HCT116 (cell line): ENCODE data around the gene SSU72. TPM values are rescaled to one million over a fixed set of nuclear protein-coding genes. Genes with fewer than 3 reads are reported as not detected.

Experiments
- ATAC-seq: fragments of 200-7000 bp; cut with Tn5 transposase; 2 replicates; pipeline ENCODE4 v1.9.1; 2020; ENCODE audit warnings: mild to moderate bottlenecking, moderate library complexity
- BruUV-seq: library from RNA; stranded (reverse); fragments of 400-500 nt; replicated peaks from 2 replicates; lab custom pipeline; 2021; lab: Mats Ljungman, UMichigan
- CTCF ChIA-PET: fragments of 300-600 bp; sonication (Branson Sonifier 250); formaldehyde crosslinking; loops from one replicate; lab custom pipeline; 2021; ENCODE audit warnings: antibody characterized with exemption; lab: Charles Lee
- POLR2A ChIA-PET: fragments of 300-600, 350-600 bp; sonication (Branson Sonifier 250); formaldehyde crosslinking; loops from one replicate; lab custom pipeline; 2021; ENCODE audit warnings: antibody characterized with exemption; lab: Charles Lee
- RAD21 ChIA-PET, 2 experiments: fragments of 300-600 bp; sonication (Branson Sonifier 250); formaldehyde crosslinking; loops; one replicate each; lab custom pipeline; 2023; ENCODE audit warnings: low total read pairs in 2 of 2; ENCODE audit not compliant: uncharacterized antibody in 2 of 2, unreplicated experiment in 2 of 2, low non-redundant PET in 1 of 2; lab: Charles Lee
- DNase-seq: peaks from one replicate; pipeline ENCODE4 v3.0.0-alpha.2; 2010; ENCODE audit warnings: low read depth, low spot score
- H2AFZ ChIP-seq: fragments of 200-600 bp; shearing (Covaris generic), sonication (generic); 2 replicates; pipeline ENCODE4 v1.6.1; 2017; ENCODE audit warnings: low read depth, mixed run types, mixed read lengths, antibody characterized with exemption, low read length; ENCODE audit not compliant: poor library complexity, severe bottlenecking
- H3K27ac ChIP-seq: 2 replicates; pipeline ENCODE4 v1.5.1; 2012; ENCODE audit warnings: low read depth, low read length
- H3K27me3 ChIP-seq: fragments of 200-600 bp; sonication (generic); 2 replicates; pipeline ENCODE4 v1.6.1; 2016; ENCODE audit warnings: mixed run types, low read length, mixed read lengths; ENCODE audit not compliant: insufficient read depth
- H3K36me3 ChIP-seq, 2 experiments: fragments of 200-500 bp in 1 of 2; fragments of 200-600 bp in 1 of 2; sonication (Bioruptor generic) in 1 of 2; sonication (generic) in 1 of 2; 2 replicates each; pipeline versions ENCODE4 v1.5.1 to v1.6.1; 2014 to 2016; ENCODE audit warnings: low read length in 2 of 2, inconsistent platforms in 1 of 2, mixed read lengths in 1 of 2, mixed run types in 1 of 2; ENCODE audit not compliant: insufficient read depth in 2 of 2, control insufficient read depth in 1 of 2
- H3K4me1 ChIP-seq, 2 experiments: fragments of 200-600 bp in 1 of 2; sonication (generic) in 1 of 2; 2 replicates each; pipeline versions ENCODE4 v1.5.1 to v1.6.1; 2012 to 2017; ENCODE audit warnings: low read length in 2 of 2, inconsistent platforms in 1 of 2, mild to moderate bottlenecking in 1 of 2, mixed read lengths in 1 of 2, mixed run types in 1 of 2, moderate library complexity in 1 of 2; ENCODE audit not compliant: insufficient read depth in 2 of 2, control insufficient read depth in 1 of 2
- H3K4me2 ChIP-seq: fragments of 200-600 bp; sonication (generic); 2 replicates; pipeline ENCODE4 v1.6.1; 2017; ENCODE audit warnings: mixed run types, low read length, mixed read lengths
- H3K4me3 ChIP-seq, 2 experiments: fragments of 200-600 bp in 1 of 2; sonication (generic) in 1 of 2; replicated peaks in 1 of 2; 2 replicates each; pipeline ENCODE4 v1.5.1; 2011 to 2016; ENCODE audit warnings: low read length in 2 of 2, control low read depth in 1 of 2, low read depth in 1 of 2, mild to moderate bottlenecking in 1 of 2, mixed read lengths in 1 of 2, mixed run types in 1 of 2
- H3K79me2 ChIP-seq: fragments of 200-600 bp; sonication (generic); 2 replicates; pipeline ENCODE4 v1.6.1; 2017; ENCODE audit warnings: mild to moderate bottlenecking, mixed run types, low read length, moderate library complexity, mixed read lengths; ENCODE audit not compliant: insufficient read depth
- H3K9ac ChIP-seq: fragments of 200-600 bp; sonication (generic); 2 replicates; pipeline ENCODE4 v1.6.1; 2016; ENCODE audit warnings: low read length, mixed read lengths
- H3K9me2 ChIP-seq: fragments of 200-600 bp; sonication (generic), shearing (Covaris generic); 2 replicates; pipeline ENCODE4 v1.6.1; 2017; ENCODE audit warnings: mixed run types, mild to moderate bottlenecking, moderate library complexity; ENCODE audit not compliant: insufficient read depth
- H3K9me3 ChIP-seq, 2 experiments: fragments of 200-500 bp in 1 of 2; fragments of 200-600 bp in 1 of 2; sonication (Bioruptor generic) in 1 of 2; sonication (generic) in 1 of 2; 2 replicates each; pipeline ENCODE4 v1.6.1; 2014 to 2017; ENCODE audit warnings: low read length in 2 of 2, mixed read lengths in 2 of 2, inconsistent platforms in 1 of 2, low read depth in 1 of 2, mild to moderate bottlenecking in 1 of 2, mixed run types in 1 of 2, moderate library complexity in 1 of 2; ENCODE audit not compliant: control insufficient read depth in 1 of 2, insufficient read depth in 1 of 2
- H4K20me1 ChIP-seq: fragments of 200-600 bp; sonication (generic), shearing (Covaris generic); 2 replicates; pipeline ENCODE4 v1.6.1; 2017; ENCODE audit warnings: mixed run types, mild to moderate bottlenecking, moderate library complexity; ENCODE audit not compliant: insufficient read depth
- JUND ChIP-seq: IDR thresholded peaks from 2 replicates; pipeline ENCODE4 v1.6.1; 2012
- POLR2A ChIP-seq: IDR thresholded peaks from 2 replicates; pipeline ENCODE4 v1.7.0; 2011; ENCODE audit warnings: borderline replicate concordance; ENCODE audit not compliant: insufficient read depth, insufficient read length; ENCODE audit errors: extremely low read depth
- POLR2AphosphoS5 ChIP-seq: IDR thresholded peaks from 2 replicates; pipeline ENCODE4 v1.6.1; 2011; ENCODE audit warnings: mild to moderate bottlenecking, low read depth, low read length, moderate library complexity
- ZFX ChIP-seq: fragments of 450-650 bp; IDR thresholded peaks from 2 replicates; pipeline ENCODE4 v1.6.1; 2017
- ZNF274 ChIP-seq: fragments of 200-500 bp; sonication (Bioruptor generic); IDR thresholded peaks from 2 replicates; pipeline ENCODE4 v1.6.1; 2014; ENCODE audit warnings: mild to moderate bottlenecking, low read depth, low read length, inconsistent platforms
- intact Hi-C: fragments of 100-400 bp; cut with micrococcal nuclease; formaldehyde crosslinking; loops from 2 replicates; pipeline ENCODE4 v1.10.0; 2022
- total RNA-seq: library from RNA; stranded (reverse); gene quantifications from one replicate; pipeline ENCODE4 v1.2.1, GENCODE V29; 2021; ENCODE audit not compliant: unreplicated experiment
- TF ChIP-seq, protein P1 (sequence below): IDR thresholded peaks from 2 replicates; pipeline ENCODE4 v1.6.1; 2012; ENCODE audit warnings: low read depth

The SSU72 gene
- total RNA-seq, 1 experiment from 2014 or later, result 134 TPM

DNA sequence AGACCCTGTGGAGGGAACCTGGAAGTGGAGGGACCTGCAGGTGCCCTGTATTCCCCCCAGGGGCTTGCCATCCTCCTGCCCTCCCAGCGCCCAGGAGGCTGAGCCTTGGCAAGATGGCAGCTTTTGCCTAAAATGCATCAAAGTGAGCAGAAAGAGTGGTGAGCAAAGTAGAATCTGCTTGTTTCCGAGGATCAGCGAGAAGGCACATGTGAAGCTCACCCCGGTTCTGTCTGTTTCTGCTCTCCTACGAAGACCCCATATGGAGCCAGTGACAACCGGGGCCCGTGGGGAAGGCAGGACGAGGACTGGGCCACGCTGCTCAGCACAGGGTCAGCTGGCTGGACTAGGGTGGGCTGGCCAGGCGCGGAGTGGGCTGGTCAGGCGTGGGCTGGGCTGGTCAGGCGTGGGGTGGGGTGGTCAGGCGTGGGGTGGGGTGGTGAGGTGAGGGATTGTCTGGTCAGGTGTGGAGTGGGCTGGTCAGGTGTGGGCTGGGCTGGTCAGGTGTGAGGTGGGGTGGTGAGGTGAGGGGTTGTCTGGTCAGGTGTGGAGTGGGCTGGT is 30.4 kb upstream of the SSU72 start:
- Histone ChIP-seq H3K4me3 (no peak overlapping the region), H3K9ac (no peak overlapping the region), H3K4me1 (peaks cover 2 to 8% of the 10 kb centered on the region in 2 experiments; a peak in 3 of 4 replicates), H4K20me1 (no peaks in the 10 kb centered on the region), H2AFZ (no peak overlapping the region), H3K27me3 (no peaks in the 10 kb centered on the region), H3K4me2 (no peak overlapping the region), H3K9me2 (no peaks in the 10 kb centered on the region), H3K9me3 (no peaks in the 10 kb centered on the region), H3K79me2 (no peaks in the 10 kb centered on the region), H3K27ac (no peak overlapping the region), H3K36me3 (no peaks in the 10 kb centered on the region)
- no TSS peak for BruUV-seq
- TF ChIP-seq ZNF274, result no peak
- TF ChIP-seq POLR2A, result no peak
- no peak for TF ChIP-seq JUND
- TF ChIP-seq, protein P1, sequence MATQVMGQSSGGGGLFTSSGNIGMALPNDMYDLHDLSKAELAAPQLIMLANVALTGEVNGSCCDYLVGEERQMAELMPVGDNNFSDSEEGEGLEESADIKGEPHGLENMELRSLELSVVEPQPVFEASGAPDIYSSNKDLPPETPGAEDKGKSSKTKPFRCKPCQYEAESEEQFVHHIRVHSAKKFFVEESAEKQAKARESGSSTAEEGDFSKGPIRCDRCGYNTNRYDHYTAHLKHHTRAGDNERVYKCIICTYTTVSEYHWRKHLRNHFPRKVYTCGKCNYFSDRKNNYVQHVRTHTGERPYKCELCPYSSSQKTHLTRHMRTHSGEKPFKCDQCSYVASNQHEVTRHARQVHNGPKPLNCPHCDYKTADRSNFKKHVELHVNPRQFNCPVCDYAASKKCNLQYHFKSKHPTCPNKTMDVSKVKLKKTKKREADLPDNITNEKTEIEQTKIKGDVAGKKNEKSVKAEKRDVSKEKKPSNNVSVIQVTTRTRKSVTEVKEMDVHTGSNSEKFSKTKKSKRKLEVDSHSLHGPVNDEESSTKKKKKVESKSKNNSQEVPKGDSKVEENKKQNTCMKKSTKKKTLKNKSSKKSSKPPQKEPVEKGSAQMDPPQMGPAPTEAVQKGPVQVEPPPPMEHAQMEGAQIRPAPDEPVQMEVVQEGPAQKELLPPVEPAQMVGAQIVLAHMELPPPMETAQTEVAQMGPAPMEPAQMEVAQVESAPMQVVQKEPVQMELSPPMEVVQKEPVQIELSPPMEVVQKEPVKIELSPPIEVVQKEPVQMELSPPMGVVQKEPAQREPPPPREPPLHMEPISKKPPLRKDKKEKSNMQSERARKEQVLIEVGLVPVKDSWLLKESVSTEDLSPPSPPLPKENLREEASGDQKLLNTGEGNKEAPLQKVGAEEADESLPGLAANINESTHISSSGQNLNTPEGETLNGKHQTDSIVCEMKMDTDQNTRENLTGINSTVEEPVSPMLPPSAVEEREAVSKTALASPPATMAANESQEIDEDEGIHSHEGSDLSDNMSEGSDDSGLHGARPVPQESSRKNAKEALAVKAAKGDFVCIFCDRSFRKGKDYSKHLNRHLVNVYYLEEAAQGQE, result no peak
- TF ChIP-seq ZFX, result no peak
- no peak for TF ChIP-seq POLR2AphosphoS5
- DNase-seq (no peak), ATAC-seq (no peak; the same call in 1 of the 2 replicates)
- CTCF ChIA-PET, result no interaction called here
- intact Hi-C loops, result no loop called here
- POLR2A ChIA-PET, result no interaction called here
- RAD21 ChIA-PET, result no interaction called here
